HG03064 (cell line): ENCODE data around the gene PKDCC.
"Not testable (repeated sequence)": the region's sequence is repeated elsewhere in the genome, so short reads cannot be mapped to it uniquely, and the experiment has no call there.

Experiments
- ATAC-seq: cut with Tn5 transposase; IDR thresholded peaks from one replicate; pipeline ENCODE4 v1.9.1; 2021; ENCODE audit warnings: low read depth; ENCODE audit not compliant: unreplicated experiment

Gene PKDCC

GRCh38 chr2:42084231-42084671 lies 36.4 kb downstream of the PKDCC start:
- no peak for ATAC-seq

- ATAC-seq, result not testable (repeated sequence)
Measured at GRCh38 chr2:42085070-42085469, 37.2 kb downstream of the PKDCC start.

GRCh38 chr2:42085706-42086487 lies 38.1 kb downstream of the PKDCC start:
- ATAC-seq, result no peak

- ATAC-seq, result no peak
Measured at GRCh38 chr2:42086500-42086953, 38.7 kb downstream of the PKDCC start.

- no peak for ATAC-seq
Measured at GRCh38 chr2:42087137-42087856, 39.5 kb downstream of the PKDCC start.

- no peak for ATAC-seq
Measured at GRCh38 chr2:42087857-42088195, 40.0 kb downstream of the PKDCC start.

- ATAC-seq, result peak; percentile 76
Measured at GRCh38 chr2:42089340-42089925, 41.6 kb downstream of the PKDCC start.

GRCh38 chr2:42090216-42090615 lies 42.4 kb downstream of the PKDCC start:
- no peak for ATAC-seq

- no peak for ATAC-seq
Measured at GRCh38 chr2:42091671-42092070, 43.9 kb downstream of the PKDCC start.

- ATAC-seq, result no peak
Measured at GRCh38 chr2:42092084-42092996, 44.5 kb downstream of the PKDCC start.

- no peak for ATAC-seq
Measured at GRCh38 chr2:42094114-42094513, 46.3 kb downstream of the PKDCC start.

GRCh38 chr2:42095923-42096408 lies 48.1 kb downstream of the PKDCC start:
- ATAC-seq, result no peak

GRCh38 chr2:42096869-42097591 lies 49.2 kb downstream of the PKDCC start:
- no peak for ATAC-seq

GRCh38 chr2:42098571-42099437 lies 51.0 kb downstream of the PKDCC start:
- ATAC-seq, result no peak

GRCh38 chr2:42099438-42100173 lies 51.8 kb downstream of the PKDCC start:
- ATAC-seq, result no peak

GRCh38 chr2:42100683-42101205 lies 52.9 kb downstream of the PKDCC start:
- ATAC-seq, result no peak

- ATAC-seq, result no peak
Measured at GRCh38 chr2:42101206-42102023, 53.6 kb downstream of the PKDCC start.
